GM19463 (cell line): Measurements from ENCODE around the gene LBHD1.
"Not testable (repeated sequence)": the region's sequence is repeated elsewhere in the genome, so short reads cannot be mapped to it uniquely, and the experiment has no call there.

Experiments used
- ATAC-seq: cut with Tn5 transposase; IDR thresholded peaks from one replicate; pipeline ENCODE4 v1.9.1; 2021; ENCODE audit warnings: mild to moderate bottlenecking, moderate library complexity; ENCODE audit not compliant: unreplicated experiment

LBHD1 gene

DNA sequence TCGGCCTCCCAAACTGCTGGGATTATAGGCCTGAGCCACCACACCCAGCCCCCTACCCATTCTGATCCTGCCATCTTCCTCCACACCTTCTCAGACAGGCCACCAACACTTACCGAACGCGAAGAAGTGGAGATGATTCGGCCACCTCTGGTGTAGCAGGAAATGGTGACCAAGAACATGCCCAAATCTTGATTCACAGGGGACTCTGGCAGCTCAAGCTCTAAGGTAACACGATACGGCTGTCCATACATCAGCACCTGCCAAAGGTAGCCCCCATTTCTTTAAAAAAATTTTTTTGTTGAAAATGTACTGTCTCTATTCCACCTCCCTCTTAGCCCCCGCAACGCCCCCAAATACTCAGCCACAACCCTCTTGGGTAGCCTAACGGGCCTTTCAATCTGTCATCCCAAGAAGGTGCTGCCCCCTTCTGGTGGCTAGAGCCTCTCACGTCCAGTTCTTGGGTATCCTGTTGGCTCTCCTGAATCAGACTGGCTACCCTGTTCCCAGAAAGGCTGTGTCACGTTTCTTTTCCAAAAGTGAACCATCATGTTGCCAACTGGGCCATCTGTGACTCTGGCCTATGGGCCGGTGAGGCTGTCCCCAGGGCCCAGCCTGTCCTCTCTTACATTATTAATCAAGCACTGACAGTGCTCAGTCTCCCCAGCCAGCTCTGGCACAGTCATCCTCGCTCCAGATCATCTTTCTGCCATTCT is 22.5 kb upstream of the LBHD1 start:
- no peak for ATAC-seq

DNA sequence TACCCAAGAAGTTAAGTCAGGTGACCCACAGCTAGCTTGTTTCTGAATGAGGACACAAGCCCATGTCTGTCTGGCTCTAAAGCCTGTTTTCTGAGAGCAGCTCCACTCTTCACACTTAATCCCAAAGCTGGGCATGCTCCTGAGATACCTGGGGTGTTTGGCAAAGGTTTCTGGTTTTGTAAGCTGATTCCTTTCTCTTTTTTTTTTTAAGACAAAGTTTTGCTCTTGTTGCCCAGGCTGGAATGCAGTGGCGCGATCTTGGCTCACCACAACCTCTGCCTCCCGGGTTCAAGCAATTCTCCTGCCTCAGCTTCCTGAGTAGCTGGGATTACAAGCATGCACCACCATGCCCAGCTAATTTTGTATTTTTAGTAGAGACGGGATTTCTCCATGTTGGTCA is 21.6 kb upstream of the LBHD1 start:
- not testable (repeated sequence) for ATAC-seq

- no peak for ATAC-seq
Measured at GRCh38 chr11:62689421-62690183, 17.5 kb upstream of the LBHD1 start, which contains the start of gene LRRN4CL. LRRN4CL (minus strand) TSS chr11:62689530; CDS start chr11:62688508, 1,022 bp downstream.

- ATAC-seq: no peak
Measured at GRCh38 chr11:62688491-62688890, 16.4 kb upstream of the LBHD1 start.

DNA sequence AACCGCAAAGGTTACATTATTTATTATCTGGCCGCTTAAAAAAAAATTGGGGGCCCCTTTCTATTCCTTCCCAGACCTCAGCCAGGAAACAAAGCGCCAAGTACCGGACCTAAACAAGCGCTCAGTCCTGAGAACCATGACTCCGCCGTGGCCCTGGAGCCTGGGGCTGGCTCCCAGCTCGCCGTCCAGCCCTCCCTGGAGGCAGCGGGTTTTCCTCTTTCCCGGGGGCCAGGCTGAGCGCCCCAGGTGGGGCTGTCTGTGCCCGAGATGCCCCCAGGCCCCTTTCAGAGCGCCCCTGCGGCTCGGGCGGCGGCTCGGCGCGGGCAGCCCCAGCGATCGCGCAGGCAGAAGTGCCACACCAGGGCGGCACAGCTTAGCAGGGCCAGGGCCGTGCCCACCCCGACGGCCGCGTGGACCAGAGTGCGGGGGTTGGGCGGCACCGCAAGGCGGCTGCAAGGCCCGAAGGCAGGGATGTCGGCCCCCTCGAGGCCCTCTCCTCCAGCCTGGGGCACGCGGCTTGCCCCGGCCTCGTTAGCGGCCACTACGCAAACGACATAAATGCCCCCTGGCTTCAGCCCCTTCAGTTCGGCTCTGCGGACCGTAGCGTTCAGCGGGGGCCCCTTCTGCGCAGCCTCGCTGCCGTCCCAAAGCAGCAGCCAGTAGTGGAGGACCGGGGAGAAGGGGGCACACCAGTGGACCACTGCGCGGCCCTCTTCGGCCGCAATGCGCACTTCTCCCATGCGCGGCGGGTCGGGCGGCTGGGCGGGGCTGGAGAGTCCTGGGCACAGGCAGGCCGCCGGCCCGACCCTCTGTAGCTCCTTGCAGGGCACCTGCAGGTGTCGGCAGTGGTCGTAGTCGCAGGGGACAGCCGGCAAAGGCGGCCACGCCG is 15.7 kb upstream of the LBHD1 start:
- ATAC-seq: no peak

- no peak for ATAC-seq
Measured at GRCh38 chr11:62682518-62682917, 10.5 kb upstream of the LBHD1 start.

GRCh38 chr11:62680825-62681240 is 8.8 kb upstream of the LBHD1 start:
- no peak for ATAC-seq

DNA sequence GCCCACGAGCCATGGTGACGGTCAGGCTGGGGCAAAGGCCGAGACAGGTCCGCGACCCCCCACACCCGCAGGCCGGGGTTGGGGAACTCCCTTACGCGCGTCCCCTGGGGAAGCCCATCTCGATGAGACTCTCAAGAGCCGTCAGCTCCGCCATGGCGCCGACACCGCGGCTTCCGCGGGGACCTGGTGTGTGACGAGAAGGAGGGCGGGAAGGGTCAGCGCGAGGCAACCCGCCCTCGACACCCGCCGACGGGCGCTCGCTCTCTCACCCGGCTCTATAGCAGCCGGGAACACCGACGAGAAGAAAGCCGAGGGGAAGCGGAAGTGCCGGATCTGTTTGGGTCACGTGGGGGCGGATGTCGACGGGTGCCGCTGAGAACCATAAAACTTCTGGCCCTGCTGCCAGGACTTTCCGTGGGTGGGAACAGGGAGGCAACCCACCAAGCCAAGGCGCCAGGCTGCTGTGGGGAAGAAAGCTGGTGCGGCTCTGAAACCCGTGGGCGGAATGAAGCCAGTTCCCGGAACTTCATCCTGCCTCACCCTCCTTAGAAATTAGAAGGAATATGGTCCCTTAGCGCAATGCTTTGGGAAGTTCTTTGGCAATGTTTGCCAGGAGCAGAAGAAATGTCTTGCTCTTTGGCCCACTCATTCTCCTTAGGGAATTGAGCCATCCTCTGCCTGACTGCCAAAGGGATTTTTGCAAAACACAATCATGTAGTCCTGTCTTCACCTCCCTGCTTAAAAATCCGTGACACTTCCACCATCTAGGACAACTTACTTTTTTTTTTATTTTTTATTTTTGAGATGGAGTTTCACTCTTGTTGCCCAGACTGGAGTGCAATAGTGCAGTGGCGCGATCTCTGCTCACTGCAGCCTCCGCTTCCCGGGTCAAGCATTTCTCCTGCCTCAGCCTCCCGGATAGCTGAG is 7.0 kb upstream of the LBHD1 start, which contains the start of gene UBXN1:
Gene UBXN1 (minus strand): TSS at position 304 of the 927 bp plus-strand sequence. CDS start 150 bp downstream, at position 154.
- ATAC-seq: no peak

DNA sequence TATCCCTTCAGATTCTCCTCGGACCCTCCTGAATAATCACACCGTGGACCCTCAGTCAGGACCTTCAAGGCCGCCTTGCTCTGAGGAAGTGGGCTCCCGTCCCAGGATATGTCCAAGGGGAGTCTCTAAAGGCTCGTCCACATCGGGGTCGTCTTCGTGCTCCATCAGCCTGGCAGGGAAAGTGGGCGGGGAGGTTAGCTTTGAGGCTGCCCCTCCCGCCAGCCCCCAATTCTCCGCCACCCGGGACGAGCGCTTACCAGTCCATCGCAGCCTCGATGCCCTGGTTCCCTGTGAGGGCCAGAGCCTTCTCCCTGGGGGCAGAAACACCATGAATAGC is 6.3 kb upstream of the LBHD1 start:
- no peak for ATAC-seq

DNA sequence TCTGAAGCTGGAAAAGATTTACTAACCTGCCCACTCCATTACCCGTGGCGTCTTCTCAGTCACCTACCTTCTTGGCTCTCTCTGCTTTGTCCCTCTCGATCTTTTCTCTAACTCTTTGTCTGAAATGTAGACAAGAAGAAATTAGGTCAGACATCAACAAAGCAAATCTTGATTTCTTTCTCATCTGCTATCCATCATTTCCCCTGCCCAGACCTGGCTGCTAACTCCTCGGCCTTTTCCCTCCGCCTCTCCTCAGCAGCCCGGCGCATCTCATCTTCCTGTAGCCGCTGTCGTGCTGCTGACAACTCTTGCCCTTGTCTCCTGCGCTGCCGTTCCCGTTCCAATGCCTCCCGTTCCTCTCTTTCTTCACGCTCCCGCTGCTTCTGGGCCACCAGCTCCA is 5.6 kb upstream of the LBHD1 start:
- no peak for ATAC-seq

- no peak for ATAC-seq
Measured at GRCh38 chr11:62677156-62677555, 5.1 kb upstream of the LBHD1 start.

DNA sequence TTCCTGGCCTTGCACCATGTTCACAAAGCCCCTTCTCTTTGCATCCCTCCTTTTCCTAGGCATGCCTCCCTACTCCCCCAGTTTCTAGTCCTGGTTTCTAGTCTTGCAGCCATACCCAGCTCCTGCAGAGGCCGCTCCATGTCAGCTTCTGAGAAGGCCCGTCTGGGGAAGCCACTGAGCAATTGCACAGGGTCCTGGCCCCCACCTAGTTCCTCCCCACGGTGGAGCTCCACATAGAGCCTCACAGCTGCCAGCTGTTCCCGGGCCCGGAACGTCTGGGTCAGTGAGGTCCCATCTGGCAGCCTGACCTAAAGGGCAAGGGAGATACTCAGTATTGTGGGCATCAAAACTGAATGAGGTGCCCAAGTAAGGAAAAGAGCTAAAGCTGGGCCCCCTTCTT is 4.6 kb upstream of the LBHD1 start:
- no peak for ATAC-seq

DNA sequence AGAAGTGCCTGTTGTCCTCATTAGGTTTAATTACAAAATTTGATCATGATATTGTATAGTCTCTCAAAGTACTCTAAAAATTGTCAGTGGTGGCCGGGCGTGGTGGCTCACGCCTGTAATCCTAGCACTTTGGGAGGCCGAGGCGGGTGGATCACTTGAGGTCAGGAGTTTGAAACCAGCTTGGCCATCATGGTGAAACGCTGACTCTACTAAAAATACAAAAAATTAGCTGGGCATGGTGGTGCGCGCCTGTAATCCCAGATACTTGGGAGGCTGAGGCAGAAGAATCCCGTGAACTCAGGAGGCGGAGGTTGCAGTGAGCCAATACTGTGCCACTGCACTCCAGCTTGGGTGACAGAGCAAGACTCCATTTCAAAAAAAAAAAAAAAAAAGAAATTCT is 3.3 kb upstream of the LBHD1 start:
- ATAC-seq: not testable (repeated sequence)

GRCh38 chr11:62673196-62673525 is 1.1 kb upstream of the LBHD1 start:
- no peak for ATAC-seq

DNA sequence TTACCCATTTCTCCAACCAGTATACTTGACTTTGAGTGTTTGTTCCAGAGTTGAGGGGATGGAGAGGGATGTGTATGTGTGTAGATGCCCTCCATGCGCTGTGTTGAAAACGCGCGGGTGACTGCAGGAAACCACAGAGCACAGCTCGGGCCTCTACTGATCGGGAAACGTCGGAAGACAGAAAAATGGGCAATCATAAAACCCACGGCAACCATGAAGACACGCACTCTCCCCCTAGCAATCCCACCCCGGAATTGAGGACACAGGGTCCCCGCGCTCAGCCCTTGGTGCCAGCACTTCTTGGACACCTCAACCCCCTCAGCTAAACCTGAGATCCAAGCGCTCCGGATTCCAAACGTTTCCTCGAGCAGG is 845 bp downstream of the LBHD1 start:
- ATAC-seq: peak; percentile 17

GRCh38 chr11:62669420-62670161 is 2.5 kb downstream of the LBHD1 start:
- ATAC-seq: no peak

DNA sequence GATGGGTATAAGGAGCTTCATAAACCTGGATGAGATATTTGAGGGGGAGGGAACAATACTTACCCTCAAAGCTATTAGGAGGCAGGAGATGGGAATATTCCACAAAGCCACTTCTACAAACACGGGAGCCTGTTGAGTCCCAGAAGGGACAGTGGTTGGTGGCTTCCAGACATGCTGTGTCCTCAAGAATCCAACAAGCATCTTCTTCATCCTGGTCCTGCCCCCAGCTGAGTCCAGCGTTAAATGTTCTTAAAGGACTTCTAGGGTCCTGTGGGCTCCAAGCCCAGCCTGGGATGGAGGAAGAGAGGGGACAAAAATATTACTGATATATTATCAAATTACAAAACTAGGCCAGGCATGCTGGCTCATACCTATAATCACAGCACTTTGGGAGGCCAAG is 4.6 kb downstream of the LBHD1 start:
- no peak for ATAC-seq

GRCh38 chr11:62666259-62666926 is 5.7 kb downstream of the LBHD1 start:
- ATAC-seq: no peak

- ATAC-seq: no peak
Measured at GRCh38 chr11:62665599-62666258, 6.3 kb downstream of the LBHD1 start.
